ENCODE results near the gene BAK1.

BAK1 gene

DNA sequence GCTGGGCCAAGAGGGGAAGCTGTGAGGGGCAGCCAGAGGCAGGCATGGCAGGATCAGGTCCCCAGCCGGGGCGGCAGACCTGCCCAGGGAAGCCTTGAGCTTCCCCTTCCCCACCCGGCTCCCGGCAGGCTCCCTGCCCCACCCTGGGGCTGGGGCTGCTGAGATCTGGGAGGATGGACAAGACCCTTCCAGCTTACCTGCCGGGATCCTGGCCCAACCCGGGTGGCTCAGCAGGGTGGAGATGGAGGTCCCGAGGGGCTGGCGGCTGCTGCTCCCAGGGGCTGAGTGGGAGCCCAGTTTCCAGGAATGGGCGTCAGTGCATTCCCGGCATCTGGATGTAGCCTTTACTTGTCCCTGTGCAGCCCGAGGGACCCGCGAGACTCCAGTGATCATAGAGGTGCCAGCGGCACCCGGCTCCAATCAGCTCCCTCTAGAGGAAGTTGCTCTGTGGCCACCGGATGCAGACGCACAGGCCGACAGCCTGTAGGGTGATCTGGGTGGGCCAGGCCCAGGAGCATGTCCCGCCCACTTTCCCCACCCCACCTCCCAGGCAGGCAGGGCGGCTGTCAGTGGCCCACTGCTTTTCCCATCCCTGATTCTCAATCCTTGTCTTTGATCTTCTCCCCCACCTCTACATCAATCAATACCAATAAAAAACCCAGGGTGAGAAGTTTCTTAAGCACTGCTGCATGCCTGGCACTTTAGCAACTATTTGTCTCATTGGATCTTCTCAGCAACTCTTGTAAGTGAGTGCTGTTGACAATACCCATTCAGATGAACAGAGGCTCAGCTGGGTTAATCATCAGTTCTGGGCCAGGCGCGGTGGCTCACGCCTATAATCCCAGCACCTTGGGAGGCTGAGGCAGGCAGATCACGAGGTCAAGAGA lies at the start of gene BAK1:
Gene BAK1, minus strand, starts transcription at position 449 of the 887 bp plus-strand sequence. CDS start 2,672 bp downstream, outside the sequence.
- FAIRE-seq: no peak

DNA sequence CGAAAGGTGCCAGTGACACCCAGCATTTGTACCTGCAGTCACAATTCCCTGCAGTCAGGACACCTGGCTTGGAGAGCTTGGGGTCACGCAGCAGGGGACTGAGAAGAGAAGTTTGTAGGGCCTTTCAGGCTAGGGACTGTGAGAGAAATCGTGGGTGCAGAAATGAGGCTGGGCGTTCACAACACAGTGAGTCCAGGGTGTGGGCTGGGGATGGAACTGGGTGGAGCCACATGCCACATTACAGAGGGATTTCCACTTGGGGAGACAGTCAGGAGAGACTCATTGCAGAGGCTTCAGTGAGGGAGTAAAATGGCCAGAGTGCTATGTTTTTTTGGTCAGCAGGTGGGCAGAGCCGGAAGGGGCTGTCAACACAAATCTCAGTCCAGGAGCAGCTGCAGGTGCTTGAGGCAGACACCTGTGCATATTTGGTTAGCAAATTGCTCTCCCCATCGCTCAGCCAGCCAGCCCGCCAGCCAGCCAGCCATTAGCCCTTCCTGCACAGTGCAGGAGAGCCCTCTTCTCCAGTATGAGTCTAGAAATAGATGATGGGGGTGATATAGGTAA lies 48.4 kb upstream of the BAK1 start:
- no peak for FAIRE-seq

DNA sequence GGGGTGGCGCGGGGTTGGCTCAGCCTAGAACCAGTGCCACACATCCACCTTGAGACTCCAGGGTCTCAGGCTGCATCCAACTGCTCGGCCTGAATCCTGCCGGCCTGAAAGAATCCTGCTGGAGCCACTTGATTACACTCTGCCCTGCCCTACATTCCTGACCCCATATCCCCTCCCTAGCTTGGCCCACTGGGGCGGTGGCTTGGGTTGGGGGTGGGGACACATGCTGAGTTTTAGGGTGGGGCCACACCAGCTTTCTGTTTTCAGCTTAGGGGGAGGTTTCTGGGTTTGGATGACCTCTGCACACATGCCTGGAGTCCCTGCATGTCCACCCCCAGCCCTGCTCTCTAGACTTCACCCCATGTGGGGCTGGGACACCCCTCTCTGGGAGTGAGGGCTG lies 47.8 kb upstream of the BAK1 start:
- FAIRE-seq: no peak

DNA sequence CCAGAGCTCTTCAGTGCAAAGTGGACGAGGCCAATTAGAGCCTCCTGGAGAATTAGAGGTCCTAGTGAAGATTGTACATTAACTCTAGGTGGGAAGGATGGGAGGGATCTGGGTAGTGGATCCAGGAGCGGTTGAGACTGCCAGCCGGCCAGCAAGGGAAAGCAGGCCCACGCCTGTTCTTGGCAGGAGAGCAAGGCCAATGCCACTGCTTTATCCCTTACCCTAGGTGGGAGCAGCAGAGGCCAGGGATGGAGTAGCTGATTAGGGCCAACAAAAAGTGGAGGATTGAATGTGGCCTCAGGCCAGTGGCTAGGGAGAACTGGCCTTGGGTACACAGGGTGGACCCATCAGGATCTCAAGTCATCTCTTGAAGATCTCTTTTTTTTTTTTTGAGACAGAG lies 44.8 kb upstream of the BAK1 start:
- FAIRE-seq: no peak

- no peak for FAIRE-seq
Observed at GRCh38 chr6:33623895-33624381, 43.9 kb upstream of the BAK1 start.

GRCh38 chr6:33622456-33623431 lies 42.7 kb upstream of the BAK1 start:
- FAIRE-seq: no peak

DNA sequence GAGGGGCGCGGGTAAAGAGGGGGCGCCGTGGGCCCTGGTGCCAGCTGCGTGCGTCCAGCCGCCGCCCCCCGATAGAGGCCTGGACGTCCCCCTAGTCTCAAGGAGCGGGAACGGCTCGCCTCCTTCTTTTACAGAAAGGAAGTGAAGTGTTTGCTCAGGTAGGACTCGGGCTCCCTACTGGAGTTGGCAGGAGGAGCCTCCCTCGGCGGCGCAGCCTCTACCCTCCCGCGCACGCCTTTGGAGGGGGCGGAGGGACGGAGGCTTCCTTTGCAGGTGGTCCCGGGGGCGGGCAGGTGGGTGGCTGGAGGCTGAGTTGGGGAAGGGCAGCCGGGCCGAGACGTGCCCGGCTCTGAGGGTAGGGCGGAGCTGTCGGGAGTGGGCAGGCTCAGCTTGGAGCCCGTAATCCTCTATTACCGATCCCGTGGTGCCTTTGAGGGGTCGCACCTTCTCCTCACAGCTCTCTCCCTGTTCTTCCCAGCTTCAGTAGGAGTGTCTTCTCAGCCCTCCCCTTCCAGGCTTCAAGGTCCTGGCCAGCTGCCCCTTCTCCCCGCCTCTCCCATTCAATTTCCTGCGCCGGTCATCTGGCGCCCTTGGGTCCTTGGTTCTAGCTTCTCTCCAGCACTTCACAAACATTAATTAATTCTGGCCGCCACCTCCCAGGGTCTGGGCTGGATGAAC lies 41.8 kb upstream of the BAK1 start:
- no peak for FAIRE-seq

DNA sequence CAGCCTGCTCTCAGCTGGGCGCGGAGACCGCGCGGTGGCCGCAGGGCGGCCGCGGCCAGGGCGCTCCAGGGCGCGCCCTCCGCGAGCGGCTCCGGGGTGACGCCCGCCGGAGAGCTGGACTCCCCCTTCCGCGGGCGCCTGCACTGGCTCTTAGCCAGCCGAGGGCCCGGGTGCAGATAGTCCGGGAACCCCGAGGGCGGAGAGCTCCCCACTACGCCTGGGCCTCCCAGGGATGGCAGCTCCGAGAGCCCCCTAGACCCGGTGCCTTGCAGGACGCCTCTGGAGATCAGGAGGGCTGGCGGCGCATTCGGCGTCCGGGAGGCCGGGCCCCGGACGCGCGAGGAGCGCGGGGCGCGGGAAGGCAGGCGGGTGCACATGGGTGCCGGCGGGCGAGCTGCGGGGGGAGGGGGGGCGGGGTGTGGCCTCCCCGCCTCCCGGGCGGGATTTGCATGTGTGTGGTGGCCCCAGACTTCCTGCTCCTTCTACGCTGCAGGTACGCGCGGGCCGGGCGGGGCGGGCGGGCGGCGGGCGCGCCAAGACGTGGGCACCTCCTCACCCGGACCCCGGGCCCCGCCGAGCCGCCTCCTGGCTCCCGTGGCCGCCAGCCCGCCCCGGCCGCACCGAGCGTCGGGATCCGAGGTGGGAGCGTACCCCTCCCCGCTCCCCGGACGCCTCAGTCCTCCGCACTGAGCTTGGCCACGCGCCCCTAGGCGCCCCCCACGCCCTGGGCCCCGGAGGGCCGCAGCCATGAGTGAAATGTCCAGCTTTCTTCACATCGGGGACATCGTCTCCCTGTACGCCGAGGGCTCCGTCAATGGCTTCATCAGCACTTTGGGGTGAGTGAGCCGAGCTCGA lies 41.0 kb upstream of the BAK1 start, which contains the start of gene ITPR3:
Gene ITPR3, plus strand, starts transcription at position 467 of the 855 bp plus-strand sequence. Its CDS starts 281 bp downstream, at position 748.
- no peak for FAIRE-seq

- FAIRE-seq: no peak
Observed at GRCh38 chr6:33620158-33620855, 40.2 kb upstream of the BAK1 start.

DNA sequence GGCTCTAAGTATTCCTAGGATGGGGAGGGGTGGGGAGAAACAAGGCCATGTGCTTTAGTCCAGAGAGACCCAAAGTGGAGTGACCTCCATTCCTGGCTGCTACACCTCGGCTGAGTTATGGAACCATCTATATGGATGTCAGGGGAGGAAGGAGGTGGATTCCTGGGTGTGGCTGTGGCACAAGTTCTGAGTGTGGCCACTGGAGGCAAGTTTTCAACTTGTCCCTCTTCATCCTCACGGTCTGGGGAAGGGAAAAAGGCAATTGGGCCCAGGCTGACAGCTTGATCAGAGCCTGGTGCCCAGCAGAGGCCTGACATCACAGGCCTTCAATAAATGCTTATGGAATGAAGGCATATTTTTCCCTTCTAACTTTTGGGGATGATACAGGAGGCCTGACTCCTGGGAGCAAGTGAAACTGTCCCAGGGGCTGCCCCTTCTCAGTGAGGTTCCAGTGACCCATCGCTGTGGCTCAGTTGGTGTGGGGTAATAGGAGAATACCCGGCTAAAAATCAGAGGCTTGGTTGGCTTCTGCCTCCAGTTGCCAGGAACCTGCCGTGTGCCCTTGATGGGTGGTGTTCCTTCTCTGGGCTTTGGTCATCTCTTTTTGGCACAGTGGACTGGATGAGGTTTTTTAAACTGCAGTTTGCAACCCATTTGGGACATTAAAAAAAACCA lies 39.2 kb upstream of the BAK1 start:
- no peak for FAIRE-seq

- no peak for FAIRE-seq
Observed at GRCh38 chr6:33616913-33617312, 36.8 kb upstream of the BAK1 start.

- FAIRE-seq: no peak
Observed at GRCh38 chr6:33616113-33616512, 36.0 kb upstream of the BAK1 start.

- FAIRE-seq: no peak
Observed at GRCh38 chr6:33613795-33614168, 33.7 kb upstream of the BAK1 start.

DNA sequence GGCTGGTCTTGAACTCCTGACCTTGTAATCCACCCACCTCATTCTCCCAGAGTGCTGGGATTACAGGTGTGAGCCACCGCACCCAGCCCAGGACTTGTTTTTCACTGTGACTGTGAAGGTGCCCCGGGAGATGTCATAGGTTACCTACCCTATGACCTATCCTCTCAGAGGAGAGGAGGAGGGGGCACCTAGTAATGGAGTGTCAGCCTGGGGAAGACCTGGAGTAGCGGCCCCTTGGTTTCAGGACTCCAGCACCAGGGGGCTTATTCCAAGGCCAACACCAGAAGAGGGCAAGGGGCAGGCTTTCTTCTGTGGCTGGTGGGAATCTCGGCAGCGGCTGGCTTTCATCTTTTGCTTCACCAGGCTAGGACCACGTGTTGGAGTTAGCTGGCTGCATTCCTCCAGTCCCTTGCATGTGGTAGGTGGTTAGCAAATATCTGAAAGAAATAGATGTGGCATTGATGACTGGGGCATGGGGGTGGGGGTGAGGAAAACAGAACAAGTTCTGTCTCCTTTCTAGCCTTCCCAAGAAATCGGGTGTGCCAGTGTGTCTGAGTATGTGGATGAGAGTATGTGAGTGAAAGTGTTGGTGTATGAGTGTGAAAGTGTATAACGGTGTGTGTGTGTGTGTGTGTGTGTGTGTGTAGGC lies 33.2 kb upstream of the BAK1 start:
- no peak for FAIRE-seq

- no peak for FAIRE-seq
Observed at GRCh38 chr6:33610779-33611732, 31.0 kb upstream of the BAK1 start.

DNA sequence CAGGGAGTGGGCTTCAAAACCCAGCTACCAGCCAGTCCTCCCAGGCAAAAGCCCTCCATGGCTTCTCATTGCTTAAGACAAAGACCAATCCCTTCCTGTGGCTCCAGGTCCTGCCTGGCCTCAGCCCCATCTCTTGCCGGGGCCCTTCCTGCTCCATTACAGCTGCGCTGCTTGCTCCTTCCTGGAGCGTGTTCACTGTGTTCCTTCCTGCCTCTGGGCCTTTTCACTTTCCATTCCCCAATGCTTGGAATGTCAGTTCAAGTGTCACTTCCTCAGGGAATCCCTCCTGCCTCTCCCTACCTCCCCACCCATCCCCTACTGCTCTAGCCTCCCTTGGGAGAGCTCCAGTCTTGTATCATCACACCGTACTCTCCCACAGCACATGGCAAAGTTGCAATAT lies 30.0 kb upstream of the BAK1 start:
- FAIRE-seq: no peak

DNA sequence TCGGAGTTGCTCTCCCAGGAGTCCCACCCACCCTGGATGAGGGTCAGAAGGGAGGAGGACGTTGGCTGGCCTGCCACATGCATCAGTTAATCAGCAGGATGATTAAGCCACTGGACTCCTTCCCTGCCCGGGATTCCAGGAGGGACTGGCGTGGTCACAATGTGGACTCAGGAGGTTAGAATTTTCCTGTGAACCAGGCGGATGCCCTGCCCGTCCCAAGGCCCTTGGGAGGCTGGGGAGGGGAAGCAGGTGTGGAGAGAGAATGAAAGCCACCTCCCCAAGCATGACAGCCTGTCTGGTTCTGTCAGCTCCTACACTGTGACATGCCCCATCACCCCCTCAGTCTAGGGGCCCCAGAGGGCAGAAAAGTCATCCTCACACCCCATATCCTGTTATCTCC lies 29.5 kb upstream of the BAK1 start:
- no peak for FAIRE-seq

GRCh38 chr6:33609019-33609418 lies 28.9 kb upstream of the BAK1 start:
- FAIRE-seq: no peak

All from TTC549 (cell line).